K562 (cell line): Measurements from ENCODE around the gene SFXN5. TPM values are rescaled to one million over a fixed set of nuclear protein-coding genes. Genes with fewer than 3 reads are reported as not detected.

Experiments used
- BCOR ChIP-seq: fragments of 450-650 bp; IDR thresholded peaks from 2 replicates; pipeline ENCODE4 v1.6.1; 2016
- CBX8 ChIP-seq: fragments of 200-600 bp; sonication (generic); IDR thresholded peaks from 2 replicates; pipeline ENCODE4 v1.6.1; 2012; ENCODE audit warnings: borderline replicate concordance, mixed run types, low read depth, mild to moderate bottlenecking, moderate library complexity, mixed read lengths, low read length, control low read depth, inconsistent platforms; ENCODE audit not compliant: poor library complexity, severe bottlenecking; ENCODE audit errors: extremely low read depth
- CREB1 ChIP-seq, 2 experiments: sonication (generic) in 1 of 2; formaldehyde crosslinking in 1 of 2; IDR thresholded peaks; 2 replicates each; pipeline versions ENCODE4 v1.6.1 to v1.8.0; 2012 to 2022; ENCODE audit warnings: inconsistent platforms in 1 of 2, mild to moderate bottlenecking in 1 of 2, missing genetic modification reagents in 1 of 2, moderate library complexity in 1 of 2
- CREM ChIP-seq: IDR thresholded peaks from 2 replicates; pipeline ENCODE4 v1.6.1; 2014; ENCODE audit warnings: antibody characterized with exemption, low read depth
- DPF2 ChIP-seq: fragments of 450-650 bp; IDR thresholded peaks from 2 replicates; pipeline ENCODE4 v1.6.1; 2016
- ELF1 ChIP-seq: fragments of 200-800 bp; sonication (Bioruptor generic); IDR thresholded peaks from 2 replicates; pipeline ENCODE4 v1.6.1; 2016; ENCODE audit warnings: missing genetic modification characterization, missing compliant biosample characterization
- ETV1 ChIP-seq: fragments of 450-650 bp; conservative IDR thresholded peaks from 2 replicates; pipeline ENCODE4 v1.6.1; 2016; ENCODE audit warnings: missing genetic modification characterization, control low read depth, low read depth, missing compliant biosample characterization
- EWSR1 ChIP-seq: fragments of 450-650 bp; IDR thresholded peaks from 2 replicates; pipeline ENCODE4 v1.6.1; 2018; ENCODE audit warnings: borderline replicate concordance, mild to moderate bottlenecking, low read depth, moderate library complexity; ENCODE audit not compliant: partially characterized antibody
- HDAC1 ChIP-seq, 2 experiments: fragments of 450-650 bp; IDR thresholded peaks; 2 replicates each; pipeline ENCODE4 v1.6.1; 2016 to 2017; ENCODE audit warnings: inconsistent platforms in 1 of 2, mild to moderate bottlenecking in 1 of 2, moderate library complexity in 1 of 2
- HNRNPH1 ChIP-seq: fragments of 200-400 bp; formaldehyde crosslinking; optimal IDR thresholded peaks from 2 replicates; pipeline ENCODE3; 2017; ENCODE audit warnings: low read depth, mild to moderate bottlenecking, low read length, moderate library complexity
- MEIS2 ChIP-seq: fragments of 450-650 bp; IDR thresholded peaks from 2 replicates; pipeline ENCODE4 v1.6.1; 2014; ENCODE audit warnings: mild to moderate bottlenecking; ENCODE audit not compliant: partially characterized antibody
- PTTG1 ChIP-seq: fragments of 450-650 bp; IDR thresholded peaks from 2 replicates; pipeline ENCODE4 v1.6.1; 2016; ENCODE audit warnings: low read depth, mild to moderate bottlenecking, missing genetic modification characterization, missing compliant biosample characterization
- SMARCC2 ChIP-seq: fragments of 450-650 bp; IDR thresholded peaks from 2 replicates; pipeline ENCODE4 v1.6.1; 2017; ENCODE audit warnings: antibody characterized with exemption, moderate library complexity, mild to moderate bottlenecking, low read depth
- ZKSCAN8 ChIP-seq: fragments of 200-800 bp; sonication (Bioruptor generic); IDR thresholded peaks from 2 replicates; pipeline ENCODE4 v1.6.1; 2016; ENCODE audit warnings: missing genetic modification characterization, missing compliant biosample characterization
- polyA plus RNA-seq, 8 experiments: library from polyadenylated mRNA; depleted of rRNA in 4 of 8; stranded (reverse) in 5 of 8; unstranded in 3 of 8; fragments of >200 nt; fragmentation: Nextera tagmentation in 2 of 8; fragmentation: Illumina TruSeq in 1 of 8; extraction: Ambion mirVana in 2 of 8; extraction: Trizol in 1 of 8; gene quantifications; 2 replicates each; pipeline versions ENCODE4 v1.2.1 to v1.2.3, GENCODE V29; 2011 to 2014; ENCODE audit warnings: inconsistent platforms in 1 of 8, missing spikeins in 1 of 8
- total RNA-seq, 7 experiments: library from RNA; depleted of rRNA in 6 of 7; stranded (reverse); fragments of >200 nt in 6 of 7; fragmentation: Illumina TruSeq in 2 of 7; extraction: Trizol in 2 of 7; gene quantifications; 2 replicates each; pipeline versions ENCODE4 v1.2.1 to v1.2.3, GENCODE V29; 2011 to 2021; ENCODE audit warnings: low replicate concordance in 1 of 7
- TF ChIP-seq, protein P1 (sequence below), 2 experiments: fragments of 150-350 bp in 1 of 2; IDR thresholded peaks; 2 replicates each; pipeline ENCODE4 v1.6.1; 2012 to 2016; ENCODE audit warnings: low read depth in 2 of 2, low read length in 2 of 2, mild to moderate bottlenecking in 1 of 2, moderate library complexity in 1 of 2
- TF ChIP-seq, protein P2 (sequence below): fragments of 200-800 bp; sonication (Bioruptor generic); IDR thresholded peaks from 2 replicates; pipeline ENCODE4 v1.6.1; 2016; ENCODE audit warnings: missing genetic modification characterization, missing compliant biosample characterization

SFXN5 gene
- total and polyA plus RNA-seq, 9 of the 15 experiments (the other 6 are each of a cell fraction or from before 2014, with no cell fraction given) = 8.3 to 22.6 (median 16.0) TPM

DNA sequence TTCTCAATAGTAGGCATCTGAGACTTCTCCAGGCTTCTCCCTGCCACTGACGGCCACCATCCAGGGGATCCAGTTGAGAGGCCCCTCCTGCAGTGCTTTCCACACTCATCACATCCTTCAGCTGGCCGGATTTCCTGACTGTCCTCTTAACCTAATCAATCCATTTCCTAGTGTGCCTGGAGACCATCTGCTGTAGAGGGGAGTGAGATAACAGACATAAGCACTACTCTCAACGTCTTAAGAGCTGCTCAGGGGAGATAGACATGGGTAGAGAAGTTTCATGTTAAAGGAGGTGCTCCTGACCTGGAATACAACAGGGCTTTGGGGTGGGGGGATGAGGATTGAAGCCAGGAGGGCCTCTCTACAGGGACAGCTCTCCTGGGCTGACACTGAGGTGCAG, 170.1 kb downstream of the SFXN5 start (continued):
- TF ChIP-seq, protein P1, sequence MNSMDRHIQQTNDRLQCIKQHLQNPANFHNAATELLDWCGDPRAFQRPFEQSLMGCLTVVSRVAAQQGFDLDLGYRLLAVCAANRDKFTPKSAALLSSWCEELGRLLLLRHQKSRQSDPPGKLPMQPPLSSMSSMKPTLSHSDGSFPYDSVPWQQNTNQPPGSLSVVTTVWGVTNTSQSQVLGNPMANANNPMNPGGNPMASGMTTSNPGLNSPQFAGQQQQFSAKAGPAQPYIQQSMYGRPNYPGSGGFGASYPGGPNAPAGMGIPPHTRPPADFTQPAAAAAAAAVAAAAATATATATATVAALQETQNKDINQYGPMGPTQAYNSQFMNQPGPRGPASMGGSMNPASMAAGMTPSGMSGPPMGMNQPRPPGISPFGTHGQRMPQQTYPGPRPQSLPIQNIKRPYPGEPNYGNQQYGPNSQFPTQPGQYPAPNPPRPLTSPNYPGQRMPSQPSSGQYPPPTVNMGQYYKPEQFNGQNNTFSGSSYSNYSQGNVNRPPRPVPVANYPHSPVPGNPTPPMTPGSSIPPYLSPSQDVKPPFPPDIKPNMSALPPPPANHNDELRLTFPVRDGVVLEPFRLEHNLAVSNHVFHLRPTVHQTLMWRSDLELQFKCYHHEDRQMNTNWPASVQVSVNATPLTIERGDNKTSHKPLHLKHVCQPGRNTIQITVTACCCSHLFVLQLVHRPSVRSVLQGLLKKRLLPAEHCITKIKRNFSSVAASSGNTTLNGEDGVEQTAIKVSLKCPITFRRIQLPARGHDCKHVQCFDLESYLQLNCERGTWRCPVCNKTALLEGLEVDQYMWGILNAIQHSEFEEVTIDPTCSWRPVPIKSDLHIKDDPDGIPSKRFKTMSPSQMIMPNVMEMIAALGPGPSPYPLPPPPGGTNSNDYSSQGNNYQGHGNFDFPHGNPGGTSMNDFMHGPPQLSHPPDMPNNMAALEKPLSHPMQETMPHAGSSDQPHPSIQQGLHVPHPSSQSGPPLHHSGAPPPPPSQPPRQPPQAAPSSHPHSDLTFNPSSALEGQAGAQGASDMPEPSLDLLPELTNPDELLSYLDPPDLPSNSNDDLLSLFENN (IDR thresholded peaks at IDR 0.05; ENCODE audit: low read depth in 2 of 2, low read length in 2 of 2) = peak in 1 of 2 experiments; percentile 80; a peak in 1 of 4 replicates
- TF ChIP-seq HDAC1 (IDR thresholded peaks at IDR 0.05) (peak in 1 of 2 experiments; percentile 28; a peak in 1 of 4 replicates), CBX8 (no peak), BCOR (peak; percentile 27; the same call in 1 of the 2 replicates), MEIS2 (peak; percentile 15), DPF2 (peak; percentile 87), ELF1 (tag) (no peak), EWSR1 (no peak), CREB1 (IDR thresholded peaks at IDR 0.05) (peak; percentile 46; the same call in 1 of the 2 replicates), CREB1 (CRISPR knock-in tag; IDR thresholded peaks at IDR 0.05) (no peak), CREM (peak; percentile 58), PTTG1 (tag) (no peak), ETV1 (tag) (peak; percentile 65), SMARCC2 (0 out of 2 replicates have a peak, but pooled peaks have one; percentile 36), ZKSCAN8 (CRISPR knock-in tag) (peak; percentile 27; the same call in 1 of the 2 replicates), HNRNPH1 (no peak)
- TF ChIP-seq, protein P2, sequence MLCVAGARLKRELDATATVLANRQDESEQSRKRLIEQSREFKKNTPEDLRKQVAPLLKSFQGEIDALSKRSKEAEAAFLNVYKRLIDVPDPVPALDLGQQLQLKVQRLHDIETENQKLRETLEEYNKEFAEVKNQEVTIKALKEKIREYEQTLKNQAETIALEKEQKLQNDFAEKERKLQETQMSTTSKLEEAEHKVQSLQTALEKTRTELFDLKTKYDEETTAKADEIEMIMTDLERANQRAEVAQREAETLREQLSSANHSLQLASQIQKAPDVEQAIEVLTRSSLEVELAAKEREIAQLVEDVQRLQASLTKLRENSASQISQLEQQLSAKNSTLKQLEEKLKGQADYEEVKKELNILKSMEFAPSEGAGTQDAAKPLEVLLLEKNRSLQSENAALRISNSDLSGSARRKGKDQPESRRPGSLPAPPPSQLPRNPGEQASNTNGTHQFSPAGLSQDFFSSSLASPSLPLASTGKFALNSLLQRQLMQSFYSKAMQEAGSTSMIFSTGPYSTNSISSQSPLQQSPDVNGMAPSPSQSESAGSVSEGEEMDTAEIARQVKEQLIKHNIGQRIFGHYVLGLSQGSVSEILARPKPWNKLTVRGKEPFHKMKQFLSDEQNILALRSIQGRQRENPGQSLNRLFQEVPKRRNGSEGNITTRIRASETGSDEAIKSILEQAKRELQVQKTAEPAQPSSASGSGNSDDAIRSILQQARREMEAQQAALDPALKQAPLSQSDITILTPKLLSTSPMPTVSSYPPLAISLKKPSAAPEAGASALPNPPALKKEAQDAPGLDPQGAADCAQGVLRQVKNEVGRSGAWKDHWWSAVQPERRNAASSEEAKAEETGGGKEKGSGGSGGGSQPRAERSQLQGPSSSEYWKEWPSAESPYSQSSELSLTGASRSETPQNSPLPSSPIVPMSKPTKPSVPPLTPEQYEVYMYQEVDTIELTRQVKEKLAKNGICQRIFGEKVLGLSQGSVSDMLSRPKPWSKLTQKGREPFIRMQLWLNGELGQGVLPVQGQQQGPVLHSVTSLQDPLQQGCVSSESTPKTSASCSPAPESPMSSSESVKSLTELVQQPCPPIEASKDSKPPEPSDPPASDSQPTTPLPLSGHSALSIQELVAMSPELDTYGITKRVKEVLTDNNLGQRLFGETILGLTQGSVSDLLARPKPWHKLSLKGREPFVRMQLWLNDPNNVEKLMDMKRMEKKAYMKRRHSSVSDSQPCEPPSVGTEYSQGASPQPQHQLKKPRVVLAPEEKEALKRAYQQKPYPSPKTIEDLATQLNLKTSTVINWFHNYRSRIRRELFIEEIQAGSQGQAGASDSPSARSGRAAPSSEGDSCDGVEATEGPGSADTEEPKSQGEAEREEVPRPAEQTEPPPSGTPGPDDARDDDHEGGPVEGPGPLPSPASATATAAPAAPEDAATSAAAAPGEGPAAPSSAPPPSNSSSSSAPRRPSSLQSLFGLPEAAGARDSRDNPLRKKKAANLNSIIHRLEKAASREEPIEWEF = 0 out of 2 replicates have a peak, but pooled peaks have one; percentile 47
